ENCODE measurements around the gene ARHGAP27. TPM values are rescaled to one million over a fixed set of nuclear protein-coding genes. Genes with fewer than 3 reads are reported as not detected.

The ARHGAP27 gene
- total and polyA plus RNA-seq, 2 experiments from 2014 or later = 0.59 to 3.4 TPM

- no peaks in the 10 kb centered on the region for H3F3A ChIP-seq (ENCODE audit: insufficient read depth)
- no peak overlapping the region for H3K27ac ChIP-seq
- no peaks in the 10 kb centered on the region for H3K79me2 ChIP-seq (ENCODE audit: insufficient read depth)
- no peak overlapping the region for H2AFZ ChIP-seq
- H3K4me2 ChIP-seq (ENCODE audit: unreplicated experiment) = no peak overlapping the region
- no peaks in the 10 kb centered on the region for H3K9me3 ChIP-seq (ENCODE audit: low read depth)
- H3K4me1 ChIP-seq (ENCODE audit: insufficient read depth) = 0 out of 2 replicates have a peak, but pooled peaks cover 11% of the 10 kb centered on the region
- TF ChIP-seq EZH2phosphoT487 (IDR thresholded peaks at IDR 0.05; ENCODE audit: insufficient read depth, low read depth) (no peak), EZH2 (IDR thresholded peaks at IDR 0.05; ENCODE audit: insufficient read depth, poor library complexity, severe bottlenecking) (no peak)
- no peaks in the 10 kb centered on the region for H4K20me1 ChIP-seq (ENCODE audit: insufficient read depth)
- in situ Hi-C loops (cut with MboI) = loop anchor here (10.0 kb wide), 1 partner anchor 110 kb away; no protein-coding TSS in a partner anchor
- no peaks in the 10 kb centered on the region for H3K27me3 ChIP-seq (replicated peaks; ENCODE audit: insufficient read depth)
- no peak overlapping the region for H3K4me3 ChIP-seq
- no peaks in the 10 kb centered on the region for H3K36me3 ChIP-seq (ENCODE audit: low read depth)
- no peaks in the 10 kb centered on the region for H3K9me2 ChIP-seq (ENCODE audit: insufficient read depth)
- H3K9ac ChIP-seq = no peak overlapping the region
- no peak for DNase-seq
- WGBS, 2 experiments (ENCODE audit: low coverage in 1 of 2, low lambda C conversion rate in 2 of 2, missing lambda C conversion rate in 2 of 2) = 87 to 88% methylated on average over 20 of the region's 20 CpGs
Observed at GRCh38 chr17:45384789-45385262, 47.8 kb downstream of the ARHGAP27 start.

DNA sequence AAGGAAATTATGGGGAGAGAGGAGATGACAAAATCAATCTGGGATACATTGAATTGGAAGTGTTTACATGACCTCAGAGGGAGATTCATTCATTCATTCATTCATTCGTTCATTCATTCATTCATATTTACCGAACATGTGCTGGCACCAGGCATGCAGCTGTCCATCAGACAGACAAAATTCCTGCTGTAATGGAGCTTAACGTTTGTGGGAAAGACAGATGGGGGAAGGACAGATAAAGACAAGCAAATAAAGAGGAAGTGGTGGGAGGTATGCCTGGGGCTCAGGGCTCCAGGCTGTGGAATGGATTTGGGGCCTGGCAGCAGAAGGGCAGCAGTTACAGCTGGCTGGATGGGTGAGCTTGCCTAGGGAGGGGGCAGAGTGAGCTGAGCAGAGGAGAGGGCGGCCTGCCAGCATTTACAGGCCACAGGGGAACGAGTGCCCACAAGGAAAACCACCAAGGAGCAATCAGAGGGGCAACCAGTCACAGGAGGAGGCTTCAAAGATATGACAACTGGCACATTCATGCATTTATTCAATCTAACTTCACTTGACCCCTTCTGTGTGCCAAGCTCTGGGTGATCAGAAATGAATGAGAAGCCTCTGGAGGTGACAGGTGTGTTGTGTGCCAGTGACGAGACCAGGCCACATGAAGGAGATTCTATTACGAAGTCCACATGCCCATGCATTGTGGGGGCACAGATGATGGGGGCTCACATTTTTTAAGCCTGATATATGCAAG, 48.5 kb downstream of the ARHGAP27 start:
- Histone ChIP-seq H3K79me2 (ENCODE audit: insufficient read depth) (no peaks in the 10 kb centered on the region), H3F3A (ENCODE audit: insufficient read depth) (no peaks in the 10 kb centered on the region), H3K27me3 (replicated peaks; ENCODE audit: insufficient read depth) (no peaks in the 10 kb centered on the region), H3K4me3 (no peak overlapping the region), H3K9me2 (ENCODE audit: insufficient read depth) (no peaks in the 10 kb centered on the region), H3K9me3 (ENCODE audit: low read depth) (no peaks in the 10 kb centered on the region), H3K4me1 (ENCODE audit: insufficient read depth) (0 out of 2 replicates have a peak, but pooled peaks cover 11% of the 10 kb centered on the region), H3K36me3 (ENCODE audit: low read depth) (no peaks in the 10 kb centered on the region), H2AFZ (no peak overlapping the region), H4K20me1 (ENCODE audit: insufficient read depth) (no peaks in the 10 kb centered on the region), H3K4me2 (ENCODE audit: unreplicated experiment) (no peak overlapping the region), H3K9ac (no peak overlapping the region), H3K27ac (no peak overlapping the region)
- no peak for DNase-seq
- TF ChIP-seq EZH2phosphoT487 (IDR thresholded peaks at IDR 0.05; ENCODE audit: insufficient read depth, low read depth) = no peak
- no peak for TF ChIP-seq EZH2 (IDR thresholded peaks at IDR 0.05; ENCODE audit: insufficient read depth, poor library complexity, severe bottlenecking)
- in situ Hi-C loops (cut with MboI) = loop anchor here (10.0 kb wide), 1 partner anchor 109 kb away; no protein-coding TSS in a partner anchor
- 74 to 75% methylated on average over 7 of the region's 7 CpGs for WGBS, 2 experiments (ENCODE audit: low coverage in 1 of 2, low lambda C conversion rate in 2 of 2, missing lambda C conversion rate in 2 of 2)

- Histone ChIP-seq H3K9ac (no peak overlapping the region), H3F3A (ENCODE audit: insufficient read depth) (no peaks in the 10 kb centered on the region), H3K9me3 (ENCODE audit: low read depth) (no peaks in the 10 kb centered on the region), H3K9me2 (ENCODE audit: insufficient read depth) (no peaks in the 10 kb centered on the region), H3K4me2 (ENCODE audit: unreplicated experiment) (no peak overlapping the region), H3K79me2 (ENCODE audit: insufficient read depth) (no peaks in the 10 kb centered on the region), H3K27ac (no peak overlapping the region), H3K4me3 (no peak overlapping the region), H2AFZ (no peak overlapping the region), H3K4me1 (ENCODE audit: insufficient read depth) (0 out of 2 replicates have a peak, but pooled peaks cover 5% of the 10 kb centered on the region), H4K20me1 (ENCODE audit: insufficient read depth) (no peaks in the 10 kb centered on the region), H3K27me3 (replicated peaks; ENCODE audit: insufficient read depth) (no peaks in the 10 kb centered on the region), H3K36me3 (ENCODE audit: low read depth) (no peaks in the 10 kb centered on the region)
- TF ChIP-seq EZH2phosphoT487 (IDR thresholded peaks at IDR 0.05; ENCODE audit: insufficient read depth, low read depth) (no peak), EZH2 (IDR thresholded peaks at IDR 0.05; ENCODE audit: insufficient read depth, poor library complexity, severe bottlenecking) (no peak)
- no peak for DNase-seq
- WGBS, 2 experiments (ENCODE audit: low coverage in 1 of 2, low lambda C conversion rate in 2 of 2, missing lambda C conversion rate in 2 of 2) = 81 to 96% methylated on average over 1 of the region's 1 CpG
- in situ Hi-C loops (cut with MboI) = loop anchor here (10.0 kb wide), 1 partner anchor 108 kb away; no protein-coding TSS in a partner anchor
Observed at GRCh38 chr17:45383003-45383402, 49.7 kb downstream of the ARHGAP27 start.

DNA sequence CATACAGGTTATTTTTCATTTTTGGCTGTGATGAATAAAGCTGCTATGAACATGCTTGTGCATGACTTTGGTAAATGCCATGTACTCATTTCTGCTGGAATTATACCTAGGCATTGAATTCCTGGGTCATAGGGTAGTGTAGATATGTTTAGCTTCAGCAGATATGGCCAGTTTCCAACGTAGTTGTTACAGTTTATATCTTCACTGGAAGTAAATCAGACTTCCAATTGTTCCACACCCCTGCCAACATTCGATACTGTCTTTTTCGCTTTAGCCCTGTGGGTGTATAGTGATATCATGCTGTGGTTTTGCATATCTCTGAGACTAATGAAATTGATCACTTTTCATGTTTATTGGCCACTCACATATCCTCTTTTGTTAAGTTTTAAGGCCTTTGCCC, 50.4 kb downstream of the ARHGAP27 start:
- no peak overlapping the region for H3K4me2 ChIP-seq (ENCODE audit: unreplicated experiment)
- H4K20me1 ChIP-seq (ENCODE audit: insufficient read depth) = no peaks in the 10 kb centered on the region
- WGBS, 2 experiments (ENCODE audit: low coverage in 1 of 2, low lambda C conversion rate in 2 of 2, missing lambda C conversion rate in 2 of 2) = 54 to 57% methylated on average over 3 of the region's 3 CpGs
- no peak overlapping the region for H2AFZ ChIP-seq
- H3K4me1 ChIP-seq (ENCODE audit: insufficient read depth) = 0 out of 2 replicates have a peak, but pooled peaks cover 5% of the 10 kb centered on the region
- no peaks in the 10 kb centered on the region for H3K27me3 ChIP-seq (replicated peaks; ENCODE audit: insufficient read depth)
- H3K9me2 ChIP-seq (ENCODE audit: insufficient read depth) = no peaks in the 10 kb centered on the region
- H3F3A ChIP-seq (ENCODE audit: insufficient read depth) = no peaks in the 10 kb centered on the region
- no peak for TF ChIP-seq EZH2phosphoT487 (IDR thresholded peaks at IDR 0.05; ENCODE audit: insufficient read depth, low read depth)
- TF ChIP-seq EZH2 (IDR thresholded peaks at IDR 0.05; ENCODE audit: insufficient read depth, poor library complexity, severe bottlenecking) = no peak
- H3K36me3 ChIP-seq (ENCODE audit: low read depth) = no peaks in the 10 kb centered on the region
- in situ Hi-C loops (cut with MboI) = loop anchor here (10.0 kb wide), 1 partner anchor 107 kb away; no protein-coding TSS in a partner anchor
- H3K4me3 ChIP-seq = no peak overlapping the region
- no peak for DNase-seq
- no peaks in the 10 kb centered on the region for H3K79me2 ChIP-seq (ENCODE audit: insufficient read depth)
- no peak overlapping the region for H3K9ac ChIP-seq
- H3K9me3 ChIP-seq (ENCODE audit: low read depth) = no peaks in the 10 kb centered on the region
- no peak overlapping the region for H3K27ac ChIP-seq

All from GM23248 (cell line).